HepG2 (cell line): ENCODE measurements around the gene PRXL2A. TPM values are rescaled to one million over a fixed set of nuclear protein-coding genes. Genes with fewer than 3 reads are reported as not detected.

Experiments
- ATAC-seq: fragments of 200-7000 bp; cut with Tn5 transposase; 3 replicates; pipeline ENCODE4 v1.9.1; 2020; ENCODE audit warnings: mild to moderate bottlenecking, moderate library complexity
- BruUV-seq: library from RNA; stranded (reverse); fragments of 400-500 nt; replicated peaks from 2 replicates; lab custom pipeline; 2021; lab: Mats Ljungman, UMichigan
- CTCF ChIA-PET: fragments of 300-600 bp; formaldehyde crosslinking; extraction: SDS; loops from one replicate; lab custom pipeline; 2021; ENCODE audit warnings: low total read pairs, inconsistent platforms, low intra/inter-chr PET ratio; lab: Yijun Ruan, JAX
- POLR2A ChIA-PET: fragments of 350-600 bp; sonication (Branson Sonifier 250); formaldehyde crosslinking; loops from one replicate; lab custom pipeline; 2020; ENCODE audit warnings: antibody characterized with exemption, inconsistent platforms; lab: Yijun Ruan, JAX
- DNase-seq: peaks from one replicate; pipeline ENCODE4 v3.0.0-alpha.2; 2015; ENCODE audit warnings: low spot score
- FAIRE-seq: peaks from 3 replicates; lab custom pipeline; 2011; peaks lifted over from hg19 to GRCh38; lab: Jason Lieb, UNC
- H2AFZ ChIP-seq: one replicate; pipeline ENCODE4 v1.6.1; 2011; ENCODE audit warnings: low read length, inconsistent platforms
- H3K27ac ChIP-seq: fragments of 300-600 bp; 3 replicates; pipeline ENCODE4 v1.8.0; 2011; ENCODE audit warnings: mixed run types, mild to moderate bottlenecking, mixed read lengths, low read length, inconsistent platforms; ENCODE audit not compliant: insufficient read depth; ENCODE audit errors: extremely low read length
- H3K27me3 ChIP-seq, 2 experiments: fragments of 200-600 bp in 1 of 2; 2 replicates in 1 of 2; 3 replicates in 1 of 2; pipeline versions ENCODE4 v1.6.0 to v1.8.0; 2011; ENCODE audit warnings: low read length in 2 of 2, mild to moderate bottlenecking in 2 of 2, moderate library complexity in 2 of 2, inconsistent platforms in 1 of 2; ENCODE audit not compliant: insufficient read depth in 2 of 2, control insufficient read depth in 1 of 2
- H3K36me3 ChIP-seq, 2 experiments: fragments of 200-600 bp in 1 of 2; replicated peaks in 1 of 2; 2 replicates in 1 of 2; 3 replicates in 1 of 2; pipeline versions ENCODE4 v1.5.1 to v1.8.0; 2011; ENCODE audit warnings: low read length in 2 of 2, inconsistent platforms in 1 of 2; ENCODE audit not compliant: insufficient read depth in 2 of 2, control insufficient read depth in 1 of 2
- H3K4me1 ChIP-seq: 2 replicates; pipeline ENCODE4 v1.5.1; 2012; ENCODE audit warnings: low read length, inconsistent platforms; ENCODE audit not compliant: insufficient read depth
- H3K4me2 ChIP-seq: 2 replicates; pipeline ENCODE4 v1.6.0; 2011; ENCODE audit warnings: low read depth, low read length, inconsistent platforms
- H3K4me3 ChIP-seq, 3 experiments: fragments of 200-600 bp in 1 of 3; sonication (generic), shearing (Covaris generic) in 1 of 3; replicated peaks in 1 of 3; 2 replicates each; pipeline ENCODE4 v1.5.1; 2011 to 2016; ENCODE audit warnings: low read length in 3 of 3, inconsistent platforms in 2 of 3, low read depth in 2 of 3, mild to moderate bottlenecking in 2 of 3, control low read depth in 1 of 3, mixed read lengths in 1 of 3; ENCODE audit not compliant: insufficient read depth in 1 of 3
- H3K79me2 ChIP-seq: one replicate; pipeline ENCODE4 v1.6.1; 2011; ENCODE audit warnings: low read length, inconsistent platforms; ENCODE audit not compliant: insufficient read depth
- H3K9ac ChIP-seq: 2 replicates; pipeline ENCODE4 v1.6.0; 2011; ENCODE audit warnings: mild to moderate bottlenecking, low read depth, low read length, inconsistent platforms; ENCODE audit not compliant: insufficient read depth
- H3K9me3 ChIP-seq: 2 replicates; pipeline ENCODE4 v1.5.1; 2012; ENCODE audit warnings: mild to moderate bottlenecking, low read length
- H4K20me1 ChIP-seq: 2 replicates; pipeline ENCODE4 v1.6.0; 2011; ENCODE audit warnings: inconsistent platforms, mild to moderate bottlenecking, low read length, moderate library complexity; ENCODE audit not compliant: insufficient read depth
- ATF1 ChIP-seq: IDR thresholded peaks from 2 replicates; pipeline ENCODE4 v1.6.1; 2016; ENCODE audit warnings: mild to moderate bottlenecking, control low read depth
- FOXK1 ChIP-seq: sonication (generic); formaldehyde crosslinking; IDR thresholded peaks from 2 replicates; pipeline ENCODE4 v1.4.0; 2020; ENCODE audit warnings: low read depth, missing genetic modification reagents, borderline replicate concordance
- HBP1 ChIP-seq: IDR thresholded peaks from 2 replicates; pipeline ENCODE4 v1.6.1; 2016; ENCODE audit warnings: low read depth, control low read depth
- MBNL3 ChIP-seq: fragments of 250-450 bp; sonication (Bioruptor Pico); conservative IDR thresholded peaks from 2 replicates; pipeline ENCODE4 v1.8.0; 2022; ENCODE audit warnings: mild to moderate bottlenecking, inconsistent platforms
- ZNF275 ChIP-seq: sonication (generic); formaldehyde crosslinking; IDR thresholded peaks from 2 replicates; pipeline ENCODE4 v1.8.0; 2022; ENCODE audit warnings: missing genetic modification reagents, mild to moderate bottlenecking, inconsistent platforms, borderline replicate concordance
- ZNF562 ChIP-seq: sonication (generic); formaldehyde crosslinking; IDR thresholded peaks from 2 replicates; pipeline ENCODE4 v1.8.0; 2022; ENCODE audit warnings: missing genetic modification reagents, borderline replicate concordance
- ZNF567 ChIP-seq: sonication (generic); formaldehyde crosslinking; IDR thresholded peaks from 2 replicates; pipeline ENCODE4 v1.8.1; 2023; ENCODE audit warnings: mild to moderate bottlenecking, missing genetic modification reagents, borderline replicate concordance
- ZNF614 ChIP-seq: IDR thresholded peaks from 2 replicates; pipeline ENCODE4 v1.6.1; 2018; ENCODE audit warnings: missing biosample characterization, missing genetic modification reagents, inconsistent platforms, borderline replicate concordance
- ZNF691 ChIP-seq: sonication (generic); formaldehyde crosslinking; IDR thresholded peaks from 2 replicates; pipeline ENCODE4 v1.4.0; 2020; ENCODE audit warnings: missing genetic modification reagents, low read depth, mild to moderate bottlenecking, borderline replicate concordance
- ZNF747 ChIP-seq: sonication (generic); formaldehyde crosslinking; IDR thresholded peaks from 2 replicates; pipeline ENCODE4 v1.8.1; 2023; ENCODE audit warnings: missing genetic modification reagents, mild to moderate bottlenecking, borderline replicate concordance
- ZNF768 ChIP-seq: sonication (generic); formaldehyde crosslinking; IDR thresholded peaks from 2 replicates; pipeline ENCODE4 v1.4.0; 2020; ENCODE audit warnings: missing genetic modification reagents
- WGBS: methylation state at CpG from one replicate; pipeline ENCODE4 v1.1.6; 2017; ENCODE audit warnings: low lambda C conversion rate; 5-methylcytosine and 5-hydroxymethylcytosine counted together
- in situ Hi-C: cut with HindIII; loops from 2 replicates; pipeline ENCODE4 v1.10.0; 2017; ENCODE audit warnings: low pct_unique_long_range_greater_than_20kb; ENCODE audit not compliant: extremely low pct_ligation_motif_present
- intact Hi-C: fragments of 100-400 bp; cut with micrococcal nuclease; formaldehyde crosslinking; loops from one replicate; pipeline ENCODE4 v1.10.0; 2022; ENCODE audit not compliant: unreplicated experiment
- polyA plus RNA-seq, 8 experiments: library from polyadenylated mRNA; depleted of rRNA in 3 of 8; stranded (reverse) in 7 of 8; unstranded in 1 of 8; fragments of >200 nt; fragmentation: Illumina TruSeq in 4 of 8; extraction: Trizol in 4 of 8; gene quantifications; 2 replicates each; pipeline versions ENCODE4 v1.2.1 to v1.2.3, GENCODE V29; 2011 to 2016; ENCODE audit warnings: low read depth in 4 of 8, missing spikeins in 1 of 8, mixed read lengths in 1 of 8; ENCODE audit not compliant: insufficient read depth in 1 of 8
- total RNA-seq, 5 experiments: library from RNA; depleted of rRNA; stranded (reverse); fragments of >200 nt; fragmentation: Illumina TruSeq; extraction: Trizol; gene quantifications; 2 replicates each; pipeline ENCODE4 v1.2.3, GENCODE V29; 2016; ENCODE audit warnings: low read depth in 1 of 5
- TF ChIP-seq, protein P1 (sequence below): sonication (generic); formaldehyde crosslinking; conservative IDR thresholded peaks from 2 replicates; pipeline ENCODE4 v1.8.0; 2022; ENCODE audit warnings: missing genetic modification reagents
- TF ChIP-seq, protein P2 (sequence below): fragments of 450-650 bp; IDR thresholded peaks from 2 replicates; pipeline ENCODE4 v1.6.1; 2016
- TF ChIP-seq, protein P3 (sequence below): sonication (generic); formaldehyde crosslinking; IDR thresholded peaks from 2 replicates; pipeline ENCODE4 v1.8.1; 2022; ENCODE audit warnings: mild to moderate bottlenecking, missing genetic modification reagents

PRXL2A gene
- total and polyA plus RNA-seq, 2 of the 13 experiments (the other 11 are each of a cell fraction or from before 2014, with no cell fraction given): 43.9 to 79.9 TPM

DNA sequence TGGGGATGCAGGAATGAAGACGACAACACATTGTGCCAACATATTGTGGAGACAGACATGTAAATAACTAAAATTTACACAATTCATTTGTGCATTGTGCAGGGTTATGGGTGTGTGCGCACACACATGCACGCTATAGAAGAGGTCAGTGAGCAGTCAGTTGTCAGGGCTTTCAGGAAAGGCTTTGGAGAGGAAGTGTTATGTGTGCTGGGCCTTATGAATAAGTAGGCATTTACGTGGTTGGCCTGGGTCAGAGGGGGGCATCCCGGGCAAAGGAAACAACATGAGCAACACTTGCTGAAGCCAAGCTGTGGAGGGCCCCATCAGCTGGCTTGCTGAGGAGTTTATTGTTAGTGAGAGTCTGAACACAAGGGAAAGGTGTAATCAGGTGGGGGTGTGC, 4.1 kb downstream of the PRXL2A start:
- DNase-seq (no peak), ATAC-seq (no peak), FAIRE-seq (no peak)
- in situ Hi-C loops: no loop called here
- ChIA-PET POLR2A (interaction anchor here (1.3 kb wide), 2 partner anchors 52 to 87 kb away, joined by 6 read pairs; no protein-coding TSS in a partner anchor), CTCF (no interaction called here)
- Histone ChIP-seq H3K27me3 (no peaks in the 10 kb centered on the region; a peak in 1 of 5 replicates), H4K20me1 (peaks cover 10% of the 10 kb centered on the region; the same call in 1 of the 2 replicates), H3K36me3 (no peaks in the 10 kb centered on the region), H3K79me2 (peaks cover 79% of the 10 kb centered on the region), H3K4me2 (peak overlapping the region; percentile 29; the same call in 1 of the 2 replicates), H3K9ac (no peak overlapping the region), H3K4me1 (peaks cover 79% of the 10 kb centered on the region), H3K27ac (peak overlapping the region; percentile 9), H3K9me3 (no peaks in the 10 kb centered on the region), H3K4me3 (no peak overlapping the region), H2AFZ (no peak overlapping the region)
- TF ChIP-seq, protein P1, sequence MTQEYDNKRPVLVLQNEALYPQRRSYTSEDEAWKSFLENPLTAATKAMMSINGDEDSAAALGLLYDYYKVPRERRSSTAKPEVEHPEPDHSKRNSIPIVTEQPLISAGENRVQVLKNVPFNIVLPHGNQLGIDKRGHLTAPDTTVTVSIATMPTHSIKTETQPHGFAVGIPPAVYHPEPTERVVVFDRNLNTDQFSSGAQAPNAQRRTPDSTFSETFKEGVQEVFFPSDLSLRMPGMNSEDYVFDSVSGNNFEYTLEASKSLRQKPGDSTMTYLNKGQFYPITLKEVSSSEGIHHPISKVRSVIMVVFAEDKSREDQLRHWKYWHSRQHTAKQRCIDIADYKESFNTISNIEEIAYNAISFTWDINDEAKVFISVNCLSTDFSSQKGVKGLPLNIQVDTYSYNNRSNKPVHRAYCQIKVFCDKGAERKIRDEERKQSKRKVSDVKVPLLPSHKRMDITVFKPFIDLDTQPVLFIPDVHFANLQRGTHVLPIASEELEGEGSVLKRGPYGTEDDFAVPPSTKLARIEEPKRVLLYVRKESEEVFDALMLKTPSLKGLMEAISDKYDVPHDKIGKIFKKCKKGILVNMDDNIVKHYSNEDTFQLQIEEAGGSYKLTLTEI (CRISPR knock-in tag): no peak
- TF ChIP-seq ZNF768 (CRISPR knock-in tag): no peak
- no peak for TF ChIP-seq ZNF275 (CRISPR knock-in tag)
- no peak for TF ChIP-seq FOXK1 (CRISPR knock-in tag)
- no peak for TF ChIP-seq ATF1 (CRISPR knock-in tag)
- TF ChIP-seq ZNF614 (CRISPR knock-in tag): no peak
- TF ChIP-seq ZNF747 (CRISPR knock-in tag): no peak
- TF ChIP-seq, protein P2, sequence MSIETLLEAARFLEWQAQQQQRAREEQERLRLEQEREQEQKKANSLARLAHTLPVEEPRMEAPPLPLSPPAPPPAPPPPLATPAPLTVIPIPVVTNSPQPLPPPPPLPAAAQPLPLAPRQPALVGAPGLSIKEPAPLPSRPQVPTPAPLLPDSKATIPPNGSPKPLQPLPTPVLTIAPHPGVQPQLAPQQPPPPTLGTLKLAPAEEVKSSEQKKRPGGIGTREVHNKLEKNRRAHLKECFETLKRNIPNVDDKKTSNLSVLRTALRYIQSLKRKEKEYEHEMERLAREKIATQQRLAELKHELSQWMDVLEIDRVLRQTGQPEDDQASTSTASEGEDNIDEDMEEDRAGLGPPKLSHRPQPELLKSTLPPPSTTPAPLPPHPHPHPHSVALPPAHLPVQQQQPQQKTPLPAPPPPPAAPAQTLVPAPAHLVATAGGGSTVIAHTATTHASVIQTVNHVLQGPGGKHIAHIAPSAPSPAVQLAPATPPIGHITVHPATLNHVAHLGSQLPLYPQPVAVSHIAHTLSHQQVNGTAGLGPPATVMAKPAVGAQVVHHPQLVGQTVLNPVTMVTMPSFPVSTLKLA: no peak
- TF ChIP-seq, protein P3, sequence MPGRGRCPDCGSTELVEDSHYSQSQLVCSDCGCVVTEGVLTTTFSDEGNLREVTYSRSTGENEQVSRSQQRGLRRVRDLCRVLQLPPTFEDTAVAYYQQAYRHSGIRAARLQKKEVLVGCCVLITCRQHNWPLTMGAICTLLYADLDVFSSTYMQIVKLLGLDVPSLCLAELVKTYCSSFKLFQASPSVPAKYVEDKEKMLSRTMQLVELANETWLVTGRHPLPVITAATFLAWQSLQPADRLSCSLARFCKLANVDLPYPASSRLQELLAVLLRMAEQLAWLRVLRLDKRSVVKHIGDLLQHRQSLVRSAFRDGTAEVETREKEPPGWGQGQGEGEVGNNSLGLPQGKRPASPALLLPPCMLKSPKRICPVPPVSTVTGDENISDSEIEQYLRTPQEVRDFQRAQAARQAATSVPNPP: no peak
- TF ChIP-seq MBNL3 (CRISPR knock-in tag): no peak
- no peak for TF ChIP-seq ZNF567 (CRISPR knock-in tag)
- no peak for TF ChIP-seq ZNF562 (CRISPR knock-in tag)
- no peak for TF ChIP-seq HBP1
- TF ChIP-seq ZNF691 (CRISPR knock-in tag): no peak
- WGBS: 95% methylated on average over 5 of the region's 5 CpGs
- BruUV-seq: no TSS peak
- intact Hi-C loops: no loop called here
